ENCODE measurements around the gene FRMD3.

- TF ChIP-seq CTCF (IDR thresholded peaks at IDR 0.05) (no peak), POLR2A (IDR thresholded peaks at IDR 0.05) (no peak)
Measured at GRCh38 chr9:83327323-83327722, 210.9 kb downstream of the FRMD3 start.

All from lower leg skin (tissue), 3 donors.